GM18519 (cell line): ENCODE results near the gene MAGI3.
"Not testable (repeated sequence)": the region's sequence is repeated elsewhere in the genome, so short reads cannot be mapped to it uniquely, and the experiment has no call there.

Experiments used
- ATAC-seq: cut with Tn5 transposase; IDR thresholded peaks from one replicate; pipeline ENCODE4 v1.9.1; 2021; ENCODE audit warnings: mild to moderate bottlenecking, moderate library complexity; ENCODE audit not compliant: unreplicated experiment, low FRiP score

Gene MAGI3

DNA sequence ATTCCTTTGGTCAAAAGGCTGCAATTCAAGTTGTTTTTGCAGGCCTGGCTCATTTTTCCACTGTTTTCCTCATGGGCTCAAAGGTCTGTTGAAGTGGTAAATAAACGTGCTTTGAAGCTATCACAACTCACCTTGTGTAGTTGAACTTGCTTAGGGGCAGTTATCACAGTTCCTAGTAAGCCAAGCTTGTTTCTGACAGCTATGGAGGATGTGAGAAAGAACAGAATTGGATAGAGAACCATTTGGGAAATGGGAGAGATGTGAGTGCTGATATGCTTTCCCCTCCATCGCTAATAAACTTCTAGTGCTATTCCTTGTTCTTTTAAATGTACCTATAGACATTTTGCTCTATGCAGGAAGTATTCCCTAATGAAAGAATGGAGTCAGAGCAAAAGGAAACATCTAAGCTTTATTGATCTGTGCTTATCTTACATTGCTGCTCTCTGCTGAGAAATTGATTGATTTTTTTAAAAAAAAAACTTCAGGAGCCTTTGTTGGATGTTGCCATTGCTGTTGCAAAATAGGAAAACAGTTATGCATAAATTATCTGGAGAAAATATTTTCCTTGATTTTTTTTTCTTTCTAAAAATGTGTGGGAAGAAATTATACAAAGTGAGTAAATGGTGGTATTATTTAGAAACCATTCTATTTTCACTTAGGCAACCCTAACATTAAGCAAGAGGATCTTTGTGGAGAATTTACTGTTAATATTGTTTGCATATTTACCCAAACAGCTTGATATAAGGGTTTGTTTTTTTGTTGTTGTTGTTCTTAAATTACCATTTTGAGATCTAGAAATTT, 118.2 kb downstream of the MAGI3 start:
- no peak for ATAC-seq

GRCh38 chr1:113509766-113510165, 119.5 kb downstream of the MAGI3 start:
- ATAC-seq = not testable (repeated sequence)

DNA sequence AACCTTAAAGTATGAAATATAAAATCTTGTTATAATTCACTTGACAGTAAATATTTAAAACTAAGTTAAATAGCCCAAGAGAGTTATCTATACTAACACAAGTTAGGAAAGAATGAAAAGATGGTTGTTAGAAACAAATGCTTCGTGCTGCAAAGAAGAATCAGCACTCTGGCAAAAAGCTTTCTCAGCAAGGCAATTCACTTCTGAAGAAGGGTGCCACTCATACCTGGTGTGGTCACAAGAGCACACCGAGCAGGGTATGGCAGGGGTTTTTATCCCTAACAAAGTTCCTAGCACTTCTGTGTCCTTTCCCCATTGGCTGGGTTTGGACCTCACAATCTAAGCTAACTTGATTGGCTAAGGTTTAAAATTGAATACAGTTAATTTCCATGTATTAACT, 121.0 kb downstream of the MAGI3 start:
- ATAC-seq = no peak

GRCh38 chr1:113515498-113515897, 125.2 kb downstream of the MAGI3 start:
- ATAC-seq = no peak

DNA sequence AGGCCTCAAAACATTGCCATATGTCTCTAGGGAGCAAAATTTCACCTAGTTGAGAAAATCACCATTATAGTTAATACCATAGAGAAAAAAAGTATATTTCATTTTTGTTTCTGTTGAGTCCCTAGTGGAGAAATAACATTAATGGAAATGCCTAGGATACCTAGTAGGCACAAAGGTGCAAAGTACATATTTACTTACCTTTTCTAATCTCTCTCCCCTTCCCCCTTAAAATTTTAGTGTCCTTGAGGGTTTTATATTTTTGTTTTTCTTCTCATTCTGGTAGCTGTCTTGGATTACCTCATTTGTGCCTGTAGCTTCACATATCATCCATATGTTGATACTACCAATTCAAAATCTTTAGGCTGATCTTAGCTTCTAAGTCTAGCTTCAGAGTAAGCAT, 127.0 kb downstream of the MAGI3 start:
- no peak for ATAC-seq

- no peak for ATAC-seq
Observed at GRCh38 chr1:113517983-113518382, 127.7 kb downstream of the MAGI3 start.

DNA sequence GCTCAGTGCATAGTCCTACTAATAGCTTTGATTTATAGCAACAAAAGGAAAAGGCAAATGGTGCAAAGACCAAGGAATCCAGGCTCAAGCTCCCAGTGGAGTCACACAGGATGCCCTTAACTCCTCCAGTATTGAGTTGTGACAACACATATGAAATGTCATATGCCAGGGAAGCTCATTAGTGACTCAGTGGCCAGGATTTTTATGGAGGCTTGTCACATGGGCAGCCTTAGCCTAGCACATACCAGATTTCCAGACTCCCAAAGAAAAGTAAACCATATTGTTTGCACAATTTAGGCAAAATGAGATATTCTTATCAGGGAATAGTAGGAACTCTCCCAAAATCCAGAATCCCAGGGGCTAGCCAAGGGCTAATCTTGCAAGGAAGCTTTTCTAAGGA, 129.2 kb downstream of the MAGI3 start:
- ATAC-seq = no peak

DNA sequence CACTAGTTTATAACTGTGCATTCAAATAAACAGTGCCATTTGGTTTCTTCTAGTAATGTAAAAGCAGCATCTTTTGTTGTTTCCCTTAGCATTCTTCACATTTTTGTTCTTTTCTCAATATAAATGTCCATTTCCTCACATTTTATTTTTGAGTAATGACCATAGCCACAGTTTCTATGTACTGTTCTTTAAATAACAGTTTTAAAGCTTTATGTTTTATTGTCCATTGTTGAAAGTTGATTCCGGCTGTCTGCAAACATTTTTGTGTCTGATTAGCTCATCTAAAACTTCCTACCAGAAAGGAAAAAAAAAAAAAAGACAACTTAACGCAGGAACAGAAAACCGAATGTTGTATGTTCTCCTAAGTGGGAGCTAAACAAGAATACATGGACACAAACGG, 139.7 kb downstream of the MAGI3 start:
- no peak for ATAC-seq

DNA sequence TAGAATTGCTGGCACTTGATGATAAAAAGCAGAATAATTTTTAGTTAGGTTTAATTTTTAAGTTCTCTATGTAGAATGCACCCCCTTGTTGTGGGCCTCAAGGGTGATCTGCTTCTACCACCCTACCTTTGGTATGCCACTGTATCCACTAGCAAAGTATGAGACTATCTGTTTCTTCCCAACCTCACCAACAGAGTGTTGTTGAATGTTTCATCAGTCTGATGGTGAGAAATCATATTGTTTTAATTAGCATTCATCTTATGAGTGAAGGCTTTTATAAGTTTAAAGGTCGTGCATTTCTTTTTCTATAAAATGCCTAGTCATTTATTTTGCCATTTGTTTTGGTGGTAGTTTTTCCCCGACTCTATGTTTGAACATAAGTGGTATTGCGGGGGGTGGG, 141.0 kb downstream of the MAGI3 start:
- no peak for ATAC-seq

DNA sequence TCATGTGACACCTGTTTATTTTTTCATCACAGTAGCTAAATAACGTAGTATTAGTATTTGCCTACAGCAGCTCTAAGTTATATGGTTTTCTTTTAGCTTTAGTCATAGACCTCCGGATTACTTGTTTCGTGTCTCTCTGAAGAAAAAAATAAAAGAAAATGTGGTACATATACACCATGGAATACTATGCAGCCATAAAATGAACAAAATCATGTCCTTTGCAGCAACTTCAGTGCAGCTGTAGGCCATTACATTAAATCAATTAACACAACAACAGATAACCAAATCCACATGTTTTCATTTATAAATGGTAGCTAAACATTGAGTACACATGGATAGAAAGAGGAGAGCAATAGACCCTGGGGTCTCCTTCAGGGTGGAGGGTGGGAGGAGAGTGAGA, 142.7 kb downstream of the MAGI3 start:
- no peak for ATAC-seq

DNA sequence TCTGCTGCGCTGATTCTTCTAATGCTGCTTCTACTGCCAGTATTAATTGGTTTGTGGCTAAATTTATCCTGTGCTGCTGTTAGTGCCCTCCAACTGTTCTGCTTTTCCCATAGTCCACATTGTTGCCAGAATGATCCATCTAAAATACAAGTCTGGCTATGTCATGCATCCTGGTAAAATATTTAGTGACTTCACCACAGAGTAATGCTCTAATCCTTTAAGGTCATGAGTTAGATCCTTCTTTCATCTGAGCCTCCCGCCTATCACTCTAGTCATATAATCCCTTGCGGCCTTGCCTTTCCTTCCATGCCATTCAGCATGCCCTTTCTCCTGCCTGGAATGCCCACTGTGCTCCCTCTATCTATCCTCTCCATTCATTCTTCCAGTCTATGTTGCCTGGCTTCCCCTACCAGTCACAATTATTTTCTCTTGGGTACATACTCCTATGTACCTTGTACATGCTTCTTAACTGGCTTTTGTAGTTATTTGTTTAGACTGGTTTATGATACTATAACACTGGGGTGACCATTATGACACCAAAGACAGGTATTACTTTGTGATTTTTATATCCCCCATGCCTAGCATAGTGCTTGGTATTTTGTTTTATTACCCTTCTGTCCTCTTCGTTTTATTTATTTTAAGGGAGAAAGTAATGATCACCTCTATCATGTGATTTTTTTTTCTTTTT, 144.0 kb downstream of the MAGI3 start:
- no peak for ATAC-seq

DNA sequence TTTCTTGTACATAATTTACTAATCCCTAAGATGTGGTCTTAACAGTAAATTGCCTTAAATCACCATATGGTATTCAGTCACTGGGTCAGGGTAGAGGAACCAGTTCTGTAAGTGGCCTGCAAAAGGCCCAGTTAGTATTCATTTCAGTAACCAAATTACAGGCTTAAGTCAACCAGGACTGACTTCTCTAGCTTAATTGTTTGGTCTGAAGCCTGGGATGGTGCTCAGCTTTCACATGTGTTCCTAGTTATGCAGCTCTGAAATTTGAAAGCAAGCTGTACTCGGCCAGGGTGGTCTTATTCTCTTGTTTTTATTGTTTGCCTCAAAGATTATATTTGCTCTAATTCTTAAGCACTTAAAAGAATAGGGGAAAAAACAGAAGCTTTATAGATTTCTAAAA, 144.6 kb downstream of the MAGI3 start:
- ATAC-seq = no peak

GRCh38 chr1:113536182-113536780, 146.0 kb downstream of the MAGI3 start:
- no peak for ATAC-seq

- no peak for ATAC-seq
Observed at GRCh38 chr1:113538225-113538624, 147.9 kb downstream of the MAGI3 start.

DNA sequence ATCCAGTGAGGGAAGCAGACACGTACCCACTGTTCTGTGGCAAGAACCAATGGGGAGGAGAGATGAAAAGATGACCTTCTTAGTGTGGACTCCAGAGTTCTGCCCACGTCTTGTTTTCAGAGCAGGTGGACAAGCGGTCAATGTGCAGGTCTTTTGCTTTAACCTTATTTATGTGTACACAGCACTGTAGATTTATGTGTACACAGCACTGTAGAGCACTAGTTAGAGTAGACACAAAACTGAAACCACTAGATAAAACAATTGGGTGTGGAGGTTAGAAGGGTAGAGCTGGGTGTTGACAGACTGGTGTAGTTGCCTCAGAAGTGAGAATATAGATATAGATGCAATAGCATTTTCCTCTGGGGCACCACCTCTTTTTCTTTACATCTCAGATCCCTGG, 150.0 kb downstream of the MAGI3 start:
- ATAC-seq = no peak

GRCh38 chr1:113541106-113541505, 150.8 kb downstream of the MAGI3 start:
- ATAC-seq = no peak

GRCh38 chr1:113542221-113542701, 151.9 kb downstream of the MAGI3 start:
- ATAC-seq = no peak

GRCh38 chr1:113543110-113543509, 152.8 kb downstream of the MAGI3 start:
- no peak for ATAC-seq

DNA sequence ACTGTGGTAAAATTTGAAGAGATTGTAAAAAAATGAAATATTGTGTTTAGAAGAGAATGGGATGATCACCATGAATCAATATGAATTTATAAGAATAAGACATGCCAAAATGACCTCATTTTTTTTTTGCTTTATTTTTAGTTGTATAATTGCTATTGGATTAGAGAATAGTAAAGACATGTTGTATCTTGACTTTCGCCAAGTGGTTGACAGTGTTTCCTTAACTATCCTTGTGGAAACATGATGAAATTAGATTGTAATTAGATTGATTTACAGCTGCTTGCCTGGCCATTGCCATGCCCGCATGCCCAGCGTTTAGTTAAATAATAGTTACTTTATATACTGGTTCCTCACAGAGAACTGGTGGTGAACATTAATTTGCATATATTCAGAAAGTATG, 154.9 kb downstream of the MAGI3 start:
- ATAC-seq = no peak

GRCh38 chr1:113545626-113546025, 155.3 kb downstream of the MAGI3 start:
- no peak for ATAC-seq

GRCh38 chr1:113551728-113552127, 161.4 kb downstream of the MAGI3 start:
- no peak for ATAC-seq

- no peak for ATAC-seq
Observed at GRCh38 chr1:113552244-113552643, 161.9 kb downstream of the MAGI3 start.
